GM06990 (cell line): ENCODE results near the gene CAPN13.

Experiments
- DNase-seq: peaks from one replicate; pipeline ENCODE4 v3.0.0-alpha.2; 2011; ENCODE audit not compliant: insufficient read length; ENCODE audit errors: extremely low read depth
- H3K27me3 ChIP-seq: replicated peaks from 2 replicates; pipeline ENCODE4 v1.6.0; 2011; ENCODE audit warnings: low read length; ENCODE audit not compliant: control insufficient read depth, insufficient read depth
- H3K36me3 ChIP-seq: 2 replicates; pipeline ENCODE4 v1.5.1; 2011; ENCODE audit warnings: low read length; ENCODE audit not compliant: control insufficient read depth, insufficient read depth
- H3K4me3 ChIP-seq: replicated peaks from 2 replicates; pipeline ENCODE4 v1.5.1; 2011; ENCODE audit warnings: low read depth, mild to moderate bottlenecking, control low read depth, low read length
- TF ChIP-seq, protein P1 (sequence below): IDR thresholded peaks from 2 replicates; pipeline ENCODE4 v1.5.1; 2011; ENCODE audit warnings: low read length, control low read depth, mild to moderate bottlenecking, inconsistent platforms; ENCODE audit not compliant: insufficient read depth, poor library complexity, severe bottlenecking

Gene CAPN13

GRCh38 chr2:30732376-30732775, 74.9 kb downstream of the CAPN13 start:
- TF ChIP-seq, protein P1, sequence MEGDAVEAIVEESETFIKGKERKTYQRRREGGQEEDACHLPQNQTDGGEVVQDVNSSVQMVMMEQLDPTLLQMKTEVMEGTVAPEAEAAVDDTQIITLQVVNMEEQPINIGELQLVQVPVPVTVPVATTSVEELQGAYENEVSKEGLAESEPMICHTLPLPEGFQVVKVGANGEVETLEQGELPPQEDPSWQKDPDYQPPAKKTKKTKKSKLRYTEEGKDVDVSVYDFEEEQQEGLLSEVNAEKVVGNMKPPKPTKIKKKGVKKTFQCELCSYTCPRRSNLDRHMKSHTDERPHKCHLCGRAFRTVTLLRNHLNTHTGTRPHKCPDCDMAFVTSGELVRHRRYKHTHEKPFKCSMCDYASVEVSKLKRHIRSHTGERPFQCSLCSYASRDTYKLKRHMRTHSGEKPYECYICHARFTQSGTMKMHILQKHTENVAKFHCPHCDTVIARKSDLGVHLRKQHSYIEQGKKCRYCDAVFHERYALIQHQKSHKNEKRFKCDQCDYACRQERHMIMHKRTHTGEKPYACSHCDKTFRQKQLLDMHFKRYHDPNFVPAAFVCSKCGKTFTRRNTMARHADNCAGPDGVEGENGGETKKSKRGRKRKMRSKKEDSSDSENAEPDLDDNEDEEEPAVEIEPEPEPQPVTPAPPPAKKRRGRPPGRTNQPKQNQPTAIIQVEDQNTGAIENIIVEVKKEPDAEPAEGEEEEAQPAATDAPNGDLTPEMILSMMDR = no peak

DNA sequence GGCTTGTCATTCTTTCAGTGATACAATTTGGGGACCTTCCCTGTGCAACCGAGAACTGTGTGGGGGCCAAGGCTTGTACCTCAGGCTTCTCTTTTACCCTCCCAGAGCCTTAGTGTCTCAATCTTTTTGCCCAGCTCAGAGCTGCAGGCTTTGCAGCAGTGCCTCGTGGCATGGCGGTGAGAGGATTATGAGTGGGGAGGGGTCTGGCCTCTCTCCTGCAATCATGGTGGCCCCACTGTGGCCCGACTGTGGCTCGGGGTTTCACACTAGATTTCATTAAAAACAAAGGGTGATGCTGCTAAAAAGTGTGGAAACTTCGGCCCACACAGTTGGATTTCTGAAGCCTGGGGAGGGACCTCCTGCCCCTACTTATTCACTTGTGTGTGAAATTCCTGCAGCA, 75.5 kb downstream of the CAPN13 start:
- no peak overlapping the region for H3K4me3 ChIP-seq
- TF ChIP-seq, protein P1 = no peak
- no peak for DNase-seq
- H3K27me3 ChIP-seq = no peaks in the 10 kb centered on the region; the same call in 1 of the 2 replicates
- H3K36me3 ChIP-seq = no peaks in the 10 kb centered on the region

More at GRCh38 chr2:30732376-30732775, 74.9 kb downstream of the CAPN13 start:
- no peaks in the 10 kb centered on the region for H3K36me3 ChIP-seq
- H3K27me3 ChIP-seq = no peaks in the 10 kb centered on the region; the same call in 1 of the 2 replicates
- no peak for DNase-seq
- no peak overlapping the region for H3K4me3 ChIP-seq

DNA sequence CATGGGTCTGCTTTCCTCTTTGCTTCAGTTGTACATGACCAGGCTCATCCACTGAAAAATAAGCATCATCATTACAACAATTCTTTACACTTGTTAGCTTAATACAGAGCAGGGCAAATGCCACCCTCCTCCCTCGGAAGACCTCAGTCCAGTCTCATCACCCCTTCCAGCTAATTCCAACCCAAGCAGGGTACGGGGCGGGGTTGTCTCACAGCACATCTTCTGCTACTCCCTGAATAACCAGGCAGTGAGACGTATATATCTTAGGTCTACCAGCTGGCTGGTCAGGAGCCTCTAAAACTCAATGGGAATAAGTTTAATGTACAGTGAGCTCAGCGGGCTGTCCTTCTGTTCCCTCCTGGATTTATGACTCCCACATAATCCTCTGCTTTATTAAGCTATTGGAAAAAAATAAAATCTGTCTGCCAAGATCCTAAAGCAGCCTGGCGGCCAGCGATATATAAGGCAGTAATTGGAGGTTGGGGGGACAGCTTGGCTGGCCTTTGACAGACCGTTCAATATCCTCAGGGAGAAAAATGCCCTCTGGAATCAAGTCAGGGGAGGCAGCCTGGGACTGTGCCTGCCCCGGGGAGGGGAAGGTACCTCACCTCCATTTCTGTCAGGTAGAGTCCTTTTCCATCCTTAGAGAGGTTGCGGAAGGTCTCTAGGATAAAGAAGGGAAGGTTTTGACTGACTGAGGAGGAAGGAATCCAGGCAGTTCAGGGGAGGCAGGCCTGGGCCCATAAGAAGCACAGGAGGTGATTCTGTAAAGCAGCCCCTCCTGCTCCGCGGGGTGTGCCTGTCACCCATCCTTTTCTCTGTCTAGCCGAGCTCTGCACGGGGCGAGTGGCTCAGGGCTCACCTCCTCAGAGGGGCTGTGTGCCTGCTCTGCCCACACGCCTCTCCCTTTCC, 76.3 kb downstream of the CAPN13 start:
- no peak for DNase-seq
- TF ChIP-seq, protein P1 = no peak
- H3K4me3 ChIP-seq = no peak overlapping the region
- no peaks in the 10 kb centered on the region; the same call in 1 of the 2 replicates for H3K27me3 ChIP-seq
- no peaks in the 10 kb centered on the region for H3K36me3 ChIP-seq

DNA sequence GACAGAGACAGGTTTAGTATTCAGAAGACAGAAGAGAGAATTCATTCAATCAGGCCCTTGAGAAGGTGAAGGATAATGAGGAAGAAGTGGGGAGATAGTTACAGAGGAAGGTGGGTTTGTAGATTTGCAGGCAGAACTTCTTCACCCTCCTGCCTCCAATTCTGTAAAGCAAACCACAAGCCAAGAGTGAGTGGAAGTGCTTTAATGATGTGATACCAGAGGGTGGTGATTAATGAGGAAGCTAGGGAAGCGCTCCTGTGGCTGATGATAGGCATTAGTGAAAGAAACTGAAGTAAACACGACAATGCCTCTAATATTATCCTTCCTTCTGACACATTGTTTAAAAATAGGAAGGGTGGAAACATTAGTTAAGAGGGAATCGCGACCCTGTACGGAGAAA, 78.2 kb downstream of the CAPN13 start:
- TF ChIP-seq, protein P1 = no peak
- Histone ChIP-seq H3K36me3 (no peaks in the 10 kb centered on the region), H3K4me3 (no peak overlapping the region), H3K27me3 (peaks cover 2% of the 10 kb centered on the region)
- DNase-seq = no peak

GRCh38 chr2:30722936-30723725, 84.1 kb downstream of the CAPN13 start:
- H3K27me3 ChIP-seq = peaks cover 4% of the 10 kb centered on the region
- TF ChIP-seq, protein P1 = no peak
- no peaks in the 10 kb centered on the region for H3K36me3 ChIP-seq
- DNase-seq = no peak
- H3K4me3 ChIP-seq = no peak overlapping the region
